Smooth muscle cell (in vitro differentiated cells): ENCODE data around the gene SIGLEC10. TPM values are rescaled to one million over a fixed set of nuclear protein-coding genes. Genes with fewer than 3 reads are reported as not detected.
A peak's percentile ranks its signal among the peaks of the same experiment; 100 is the strongest.

Experiments
- DNase-seq: peaks from one replicate; lab custom pipeline; 2025; ENCODE audit not compliant: unreplicated experiment; lab: John Stamatoyannopoulos, UW
- H2AFZ ChIP-seq: fragments of 200-600 bp; sonication (generic); 2 replicates; pipeline ENCODE4 v1.6.0; 2016; ENCODE audit warnings: antibody characterized with exemption, low read depth, mild to moderate bottlenecking
- H3F3A ChIP-seq: fragments of 200-600 bp; sonication (generic); 2 replicates; pipeline ENCODE4 v1.6.0; 2017; ENCODE audit warnings: antibody characterized with exemption, low read depth
- H3K27ac ChIP-seq: fragments of 200-600 bp; sonication (generic); 2 replicates; pipeline ENCODE4 v1.5.1; 2016; ENCODE audit warnings: low read depth, mild to moderate bottlenecking
- H3K27me3 ChIP-seq: fragments of 200-600 bp; sonication (generic); 2 replicates; pipeline ENCODE4 v1.6.1; 2016; ENCODE audit warnings: low read depth, mild to moderate bottlenecking
- H3K36me3 ChIP-seq: fragments of 200-600 bp; sonication (generic); 2 replicates; pipeline ENCODE4 v1.5.1; 2016; ENCODE audit warnings: low read depth
- H3K4me1 ChIP-seq: fragments of 200-600 bp; sonication (generic); 2 replicates; pipeline ENCODE4 v1.5.1; 2016; ENCODE audit warnings: low read depth
- H3K4me2 ChIP-seq: fragments of 200-600 bp; sonication (generic); 2 replicates; pipeline ENCODE4 v1.6.0; 2016; ENCODE audit warnings: mild to moderate bottlenecking
- H3K4me3 ChIP-seq: fragments of 200-600 bp; sonication (generic); 2 replicates; pipeline ENCODE4 v1.5.1; 2016; ENCODE audit warnings: mild to moderate bottlenecking
- H3K79me2 ChIP-seq: fragments of 200-600 bp; sonication (generic); 2 replicates; pipeline ENCODE4 v1.6.0; 2016; ENCODE audit warnings: low read depth, mild to moderate bottlenecking
- H3K9ac ChIP-seq: fragments of 200-600 bp; sonication (generic); 2 replicates; pipeline ENCODE4 v1.6.0; 2016; ENCODE audit warnings: low read depth
- H3K9me3 ChIP-seq: fragments of 200-600 bp; sonication (generic); replicated peaks from 2 replicates; pipeline ENCODE4 v1.5.1; 2016; ENCODE audit warnings: low read depth
- H4K20me1 ChIP-seq: fragments of 200-600 bp; sonication (generic); 2 replicates; pipeline ENCODE4 v1.6.0; 2016; ENCODE audit warnings: low read depth
- CTCF ChIP-seq: fragments of 200-600 bp; sonication (generic); IDR thresholded peaks from 2 replicates; pipeline ENCODE4 v1.5.1; 2017; ENCODE audit warnings: borderline replicate concordance, mild to moderate bottlenecking, antibody characterized with exemption; ENCODE audit not compliant: insufficient read depth, poor library complexity, severe bottlenecking
- WGBS: methylation state at CpG from one replicate; pipeline ENCODE4 v1.1.7; 2016; ENCODE audit warnings: low lambda C conversion rate; 5-methylcytosine and 5-hydroxymethylcytosine counted together
- polyA plus RNA-seq: library from polyadenylated mRNA; unstranded; fragments of >200 nt; fragmentation: Nextera tagmentation; extraction: Ambion mirVana; gene quantifications from 2 replicates; pipeline ENCODE4 v1.2.1, GENCODE V29; 2016
- total RNA-seq: library from RNA; depleted of rRNA; stranded (reverse); fragments of >200 nt; gene quantifications from 2 replicates; pipeline ENCODE4 v1.2.3, GENCODE V29; 2014

Gene SIGLEC10
- total and polyA plus RNA-seq, 2 experiments from 2014 or later, result not detected

GRCh38 chr19:51366389-51367254 lies 50.8 kb downstream of the SIGLEC10 start:
- Histone ChIP-seq H3K27ac (peak overlapping the region; percentile 88), H3K27me3 (no peaks in the 10 kb centered on the region), H3K36me3 (no peaks in the 10 kb centered on the region), H4K20me1 (no peaks in the 10 kb centered on the region), H3K4me3 (peak overlapping the region; percentile 93), H3K4me2 (peak overlapping the region; percentile 100), H3K79me2 (no peaks in the 10 kb centered on the region), H3K4me1 (peaks cover 22% of the 10 kb centered on the region), H3K9ac (peak overlapping the region; percentile 84), H3K9me3 (no peaks in the 10 kb centered on the region), H2AFZ (peak overlapping the region; percentile 63), H3F3A (no peaks in the 10 kb centered on the region)
- peak; percentile 89 for DNase-seq
- WGBS, result under 1% methylated on average over 42 of the region's 54 CpGs
- no peak for TF ChIP-seq CTCF

GRCh38 chr19:51365965-51366388 lies 51.5 kb downstream of the SIGLEC10 start, which contains the start of gene ETFB:
TSS of gene ETFB (minus strand) at chr19:51366388. CDS start at chr19:51366326, 62 bp downstream.
- H3K9me3 ChIP-seq, result no peaks in the 10 kb centered on the region
- peak within 1 kb of the TSS; percentile 93 for H3K4me3 ChIP-seq
- DNase-seq, result no peak
- H3K79me2 ChIP-seq, result no peaks in the 10 kb centered on the region
- H3K4me1 ChIP-seq, result peaks cover 22% of the 10 kb centered on the region
- H3K4me2 ChIP-seq, result peak within 1 kb of the TSS; percentile 100
- H3K9ac ChIP-seq, result peak within 1 kb of the TSS; percentile 87
- H4K20me1 ChIP-seq, result no peaks in the 10 kb centered on the region
- no peak for TF ChIP-seq CTCF
- H3K27ac ChIP-seq, result peak within 1 kb of the TSS; percentile 88
- H3K27me3 ChIP-seq, result no peaks in the 10 kb centered on the region
- H3K36me3 ChIP-seq, result no peaks in the 10 kb centered on the region
- H2AFZ ChIP-seq, result peak within 1 kb of the TSS; percentile 89
- H3F3A ChIP-seq, result no peaks in the 10 kb centered on the region
- 4% methylated on average over 25 of the region's 27 CpGs for WGBS

GRCh38 chr19:51365211-51365964 lies 52.1 kb downstream of the SIGLEC10 start:
- Histone ChIP-seq H3K79me2 (no peaks in the 10 kb centered on the region), H3K27me3 (no peaks in the 10 kb centered on the region), H3F3A (no peaks in the 10 kb centered on the region), H3K9ac (peak overlapping the region; percentile 87), H3K9me3 (no peaks in the 10 kb centered on the region), H3K4me3 (peak overlapping the region; percentile 93), H3K27ac (peak overlapping the region; percentile 58), H4K20me1 (no peaks in the 10 kb centered on the region), H3K4me1 (peaks cover 22% of the 10 kb centered on the region), H2AFZ (peak overlapping the region; percentile 89), H3K36me3 (no peaks in the 10 kb centered on the region), H3K4me2 (peak overlapping the region; percentile 100)
- WGBS, result 22% methylated on average over 10 of the region's 10 CpGs
- TF ChIP-seq CTCF, result no peak
- no peak for DNase-seq
